HG03175 (cell line): ENCODE data around the gene CALML6.

Experiments used
- ATAC-seq: cut with Tn5 transposase; IDR thresholded peaks from one replicate; pipeline ENCODE4 v1.9.1; 2021; ENCODE audit warnings: mild to moderate bottlenecking, moderate library complexity; ENCODE audit not compliant: unreplicated experiment

The CALML6 gene

DNA sequence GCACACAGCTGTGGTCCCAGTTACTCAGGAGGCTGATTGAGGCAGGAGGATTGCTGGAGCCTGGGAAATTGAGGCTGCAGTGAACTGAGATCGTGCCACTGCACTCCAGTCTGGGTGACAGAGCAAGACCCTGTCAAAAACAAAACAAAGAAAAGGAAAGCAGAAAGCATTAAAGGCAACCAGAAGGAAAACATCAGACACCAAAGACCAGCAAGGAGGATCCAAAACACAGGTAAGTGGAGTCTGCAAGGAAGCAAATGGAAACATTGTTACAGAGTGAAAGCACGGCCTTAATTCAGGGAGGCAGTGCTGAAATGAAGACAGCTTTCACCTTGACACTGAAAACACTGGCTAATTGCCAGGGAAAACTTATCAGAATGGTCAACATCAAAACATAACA, 47.7 kb downstream of the CALML6 start:
- ATAC-seq = no peak

DNA sequence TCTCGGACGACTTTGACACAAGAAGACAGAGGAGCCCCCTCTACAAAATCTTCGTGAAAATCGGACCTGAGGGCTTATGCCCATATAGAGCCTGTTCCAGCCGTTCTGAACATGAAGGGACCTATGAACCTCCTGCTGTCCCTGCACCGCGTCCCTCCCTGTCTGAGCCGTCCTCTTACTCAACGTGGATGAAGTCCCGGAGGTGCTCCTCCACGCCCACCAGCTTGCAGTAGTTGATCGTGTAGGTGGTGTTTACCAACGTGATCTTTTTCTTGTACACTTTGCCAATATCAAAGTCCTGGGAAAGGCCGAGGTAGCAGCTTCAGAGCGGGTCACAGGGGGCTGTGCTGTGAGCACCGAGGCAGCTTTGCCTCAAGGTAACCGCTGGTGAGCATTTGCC, 48.5 kb downstream of the CALML6 start:
- no peak for ATAC-seq

DNA sequence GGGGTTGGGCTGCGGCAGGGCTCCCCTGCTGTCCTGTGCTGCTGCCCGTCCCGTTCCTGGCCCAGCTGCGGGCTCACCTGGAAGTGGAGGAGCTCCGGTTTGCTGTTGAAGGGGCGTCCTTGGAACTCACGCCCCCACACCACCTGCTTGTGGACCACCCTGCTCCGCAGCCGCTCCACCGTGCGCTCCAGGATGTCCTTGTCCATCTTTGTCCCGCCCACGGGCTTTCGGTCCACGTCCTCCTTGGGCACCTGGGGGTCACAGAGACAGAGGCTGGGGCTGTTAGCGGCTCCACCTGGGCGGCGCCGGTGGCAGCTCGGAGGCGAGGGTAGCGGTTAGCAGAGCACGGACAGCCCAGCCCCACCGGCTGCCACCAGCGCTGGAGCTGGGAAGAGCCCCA, 49.8 kb downstream of the CALML6 start:
- ATAC-seq = no peak

DNA sequence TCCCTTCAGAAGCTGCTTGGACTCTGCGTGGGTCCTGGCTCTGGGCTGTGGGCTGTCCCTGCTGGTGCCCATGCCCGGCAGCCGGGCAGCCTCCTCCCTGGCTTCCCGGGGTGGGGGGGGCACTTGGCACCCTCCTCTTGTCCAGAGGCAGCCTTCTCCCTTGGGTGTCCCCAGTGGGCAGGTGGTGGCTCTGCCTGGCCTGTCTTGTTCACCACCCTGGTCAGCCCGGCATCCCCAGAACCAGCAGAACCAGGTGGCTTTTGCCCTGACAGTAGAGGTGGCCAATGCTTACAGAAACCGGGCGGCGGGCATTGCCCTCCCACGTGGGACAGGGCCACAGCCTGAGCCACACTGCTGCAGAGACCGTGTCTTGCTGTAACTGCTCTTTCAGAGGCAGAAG, 50.5 kb downstream of the CALML6 start:
- no peak for ATAC-seq

DNA sequence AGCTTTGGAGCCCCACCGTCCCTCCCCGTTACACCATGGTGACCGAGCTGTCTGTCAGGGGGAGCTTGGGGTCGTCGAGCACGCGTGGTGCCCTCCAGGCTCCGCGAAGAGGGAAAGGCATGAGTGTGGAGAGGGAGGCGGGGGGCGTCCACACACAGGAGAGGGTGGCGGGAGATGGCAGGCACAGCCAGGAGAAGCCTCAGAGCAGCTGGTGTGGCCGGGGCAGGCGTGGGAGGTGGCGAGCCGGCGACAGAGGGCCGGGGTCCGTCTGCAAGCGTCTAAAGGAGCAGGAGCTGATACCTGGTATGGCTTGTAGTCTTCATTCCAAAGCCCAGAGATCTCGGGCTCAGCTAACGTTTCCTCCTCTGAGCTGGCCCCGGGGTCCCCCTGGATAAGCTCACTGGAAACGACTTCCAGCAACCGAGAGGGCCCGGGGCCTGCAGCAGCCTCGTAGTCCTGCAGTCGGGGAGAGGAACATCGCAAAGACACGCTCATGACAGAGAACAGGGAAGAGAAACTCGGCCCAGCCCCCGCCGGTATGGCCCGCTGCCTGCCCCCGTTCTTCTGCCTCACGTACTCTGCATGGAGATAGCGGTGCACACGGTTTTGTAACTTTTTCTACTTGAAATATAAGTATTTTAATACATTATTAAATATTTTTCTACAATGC, 51.1 kb downstream of the CALML6 start:
- no peak for ATAC-seq
